ENCODE data around the gene MAPKAPK2.

MAPKAPK2 gene

GRCh38 chr1:206779638-206780037, 94.9 kb downstream of the MAPKAPK2 start:
- DNase-seq: no peak

GRCh38 chr1:206782448-206782847, 97.7 kb downstream of the MAPKAPK2 start:
- no peak for DNase-seq

- DNase-seq: no peak
Measured at GRCh38 chr1:206783506-206783905, 98.8 kb downstream of the MAPKAPK2 start.
